ENCODE results near the gene MAST4. TPM values are rescaled to one million over a fixed set of nuclear protein-coding genes. Genes with fewer than 3 reads are reported as not detected.
"Not testable (repeated sequence)": the region's sequence is repeated elsewhere in the genome, so short reads cannot be mapped to it uniquely, and the experiment has no call there.

The MAST4 gene
- total RNA-seq, 1 donor from 2014 or later: 55.2 TPM

DNA sequence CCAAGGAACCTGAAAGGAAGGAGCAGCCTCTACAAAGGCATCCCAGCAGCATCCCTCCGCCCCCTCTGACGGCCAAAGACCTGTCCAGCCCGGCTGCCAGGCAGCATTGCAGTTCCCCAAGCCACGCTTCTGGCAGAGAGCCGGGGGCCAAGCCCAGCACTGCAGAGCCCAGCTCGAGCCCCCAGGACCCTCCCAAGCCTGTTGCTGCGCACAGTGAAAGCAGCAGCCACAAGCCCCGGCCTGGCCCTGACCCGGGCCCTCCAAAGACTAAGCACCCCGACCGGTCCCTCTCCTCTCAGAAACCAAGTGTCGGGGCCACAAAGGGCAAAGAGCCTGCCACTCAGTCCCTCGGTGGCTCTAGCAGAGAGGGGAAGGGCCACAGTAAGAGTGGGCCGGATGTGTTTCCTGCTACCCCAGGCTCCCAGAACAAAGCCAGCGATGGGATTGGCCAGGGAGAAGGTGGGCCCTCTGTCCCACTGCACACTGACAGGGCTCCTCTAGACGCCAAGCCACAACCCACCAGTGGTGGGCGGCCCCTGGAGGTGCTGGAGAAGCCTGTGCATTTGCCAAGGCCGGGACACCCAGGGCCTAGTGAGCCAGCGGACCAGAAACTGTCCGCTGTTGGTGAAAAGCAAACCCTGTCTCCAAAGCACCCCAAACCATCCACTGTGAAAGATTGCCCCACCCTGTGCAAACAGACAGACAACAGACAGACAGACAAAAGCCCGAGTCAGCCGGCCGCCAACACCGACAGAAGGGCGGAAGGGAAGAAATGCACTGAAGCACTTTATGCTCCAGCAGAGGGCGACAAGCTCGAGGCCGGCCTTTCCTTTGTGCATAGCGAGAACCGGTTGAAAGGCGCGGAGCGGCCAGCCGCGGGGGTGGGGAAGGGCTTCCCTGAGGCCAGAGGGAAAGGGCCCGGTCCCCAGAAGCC is 569.6 kb downstream of the MAST4 start:
- H3K9me3 ChIP-seq: no peaks in the 10 kb centered on the region
- H3K36me3 ChIP-seq: peaks cover 21 to 31% of the 10 kb centered on the region in 2 donors
- H3K4me3 ChIP-seq: peak overlapping the region; percentile 40 to 59
- DNase-seq (ENCODE audit: low spot score in 2 of 2): peak; percentile 47 to 93
- peak overlapping the region; percentile 74 to 87 for H3K27ac ChIP-seq
- intact Hi-C loops (cut with DNase I): loop anchor here (1.0 kb wide), 1 partner anchor 44 kb away; no protein-coding TSS in a partner anchor
- no peaks in the 10 kb centered on the region for H3K27me3 ChIP-seq
- H3K4me1 ChIP-seq: peaks cover 0 to 13% of the 10 kb centered on the region in 2 donors
- TF ChIP-seq, protein P1, sequence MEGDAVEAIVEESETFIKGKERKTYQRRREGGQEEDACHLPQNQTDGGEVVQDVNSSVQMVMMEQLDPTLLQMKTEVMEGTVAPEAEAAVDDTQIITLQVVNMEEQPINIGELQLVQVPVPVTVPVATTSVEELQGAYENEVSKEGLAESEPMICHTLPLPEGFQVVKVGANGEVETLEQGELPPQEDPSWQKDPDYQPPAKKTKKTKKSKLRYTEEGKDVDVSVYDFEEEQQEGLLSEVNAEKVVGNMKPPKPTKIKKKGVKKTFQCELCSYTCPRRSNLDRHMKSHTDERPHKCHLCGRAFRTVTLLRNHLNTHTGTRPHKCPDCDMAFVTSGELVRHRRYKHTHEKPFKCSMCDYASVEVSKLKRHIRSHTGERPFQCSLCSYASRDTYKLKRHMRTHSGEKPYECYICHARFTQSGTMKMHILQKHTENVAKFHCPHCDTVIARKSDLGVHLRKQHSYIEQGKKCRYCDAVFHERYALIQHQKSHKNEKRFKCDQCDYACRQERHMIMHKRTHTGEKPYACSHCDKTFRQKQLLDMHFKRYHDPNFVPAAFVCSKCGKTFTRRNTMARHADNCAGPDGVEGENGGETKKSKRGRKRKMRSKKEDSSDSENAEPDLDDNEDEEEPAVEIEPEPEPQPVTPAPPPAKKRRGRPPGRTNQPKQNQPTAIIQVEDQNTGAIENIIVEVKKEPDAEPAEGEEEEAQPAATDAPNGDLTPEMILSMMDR (IDR thresholded peaks at IDR 0.05): peak; percentile 72 to 89 (median 81)

DNA sequence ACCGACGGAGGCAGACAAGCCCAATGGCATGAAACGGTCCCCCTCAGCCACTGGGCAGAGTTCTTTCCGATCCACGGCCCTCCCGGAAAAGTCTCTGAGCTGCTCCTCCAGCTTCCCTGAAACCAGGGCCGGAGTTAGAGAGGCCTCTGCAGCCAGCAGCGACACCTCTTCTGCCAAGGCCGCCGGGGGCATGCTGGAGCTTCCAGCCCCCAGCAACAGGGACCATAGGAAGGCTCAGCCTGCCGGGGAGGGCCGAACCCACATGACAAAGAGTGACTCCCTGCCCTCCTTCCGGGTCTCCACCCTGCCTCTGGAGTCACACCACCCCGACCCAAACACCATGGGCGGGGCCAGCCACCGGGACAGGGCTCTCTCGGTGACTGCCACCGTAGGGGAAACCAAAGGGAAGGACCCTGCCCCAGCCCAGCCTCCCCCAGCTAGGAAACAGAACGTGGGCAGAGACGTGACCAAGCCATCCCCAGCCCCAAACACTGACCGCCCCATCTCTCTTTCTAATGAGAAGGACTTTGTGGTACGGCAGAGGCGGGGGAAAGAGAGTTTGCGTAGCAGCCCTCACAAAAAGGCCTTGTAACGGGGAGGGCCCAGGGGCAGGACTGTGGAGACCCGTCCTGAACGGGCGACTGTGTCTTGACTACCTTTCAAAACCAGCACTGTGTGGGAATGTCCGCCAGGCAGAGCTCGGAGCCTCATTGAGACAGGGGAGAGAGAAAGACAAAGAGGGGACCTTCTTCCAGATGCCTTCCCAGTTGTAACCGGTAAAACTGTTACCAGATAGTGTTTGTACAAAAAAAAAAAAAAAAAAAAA is 570.5 kb downstream of the MAST4 start:
- Histone ChIP-seq H3K36me3 (peaks cover 21 to 31% of the 10 kb centered on the region in 2 donors), H3K4me1 (peaks cover 0 to 8% of the 10 kb centered on the region in 2 donors), H3K27ac (peak overlapping the region; percentile 74 to 87), H3K9me3 (no peaks in the 10 kb centered on the region), H3K27me3 (no peaks in the 10 kb centered on the region), H3K4me3 (peak overlapping the region; percentile 40 to 59)
- intact Hi-C loops (cut with DNase I): loop anchor here (1.0 kb wide), 1 partner anchor 43 kb away; no protein-coding TSS in a partner anchor
- peak; percentile 26 to 78 for DNase-seq (ENCODE audit: low spot score in 2 of 2)
- TF ChIP-seq, protein P1 (IDR thresholded peaks at IDR 0.05): no peak

DNA sequence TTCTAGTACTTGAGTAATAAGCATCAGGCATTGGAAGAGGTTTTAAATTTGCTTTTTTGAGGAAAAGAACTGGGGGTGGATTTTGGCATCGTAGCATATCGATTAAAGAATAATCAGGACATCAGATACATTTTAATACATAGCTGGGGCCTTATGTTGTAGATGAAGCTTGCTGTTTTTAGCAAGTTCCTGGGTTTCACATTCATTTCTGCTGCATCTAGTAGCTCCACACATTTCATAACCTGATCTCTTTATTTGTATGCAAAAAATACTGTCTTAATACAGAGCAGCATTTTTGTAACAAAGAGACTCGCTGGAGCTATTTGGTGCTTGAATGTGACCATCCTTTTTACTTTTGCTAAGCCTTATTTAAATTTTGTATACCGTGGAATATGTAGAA is 571.9 kb downstream of the MAST4 start:
- H3K4me3 ChIP-seq: no peak overlapping the region
- H3K27ac ChIP-seq: no peak overlapping the region
- intact Hi-C loops (cut with DNase I): no loop called here
- H3K27me3 ChIP-seq: no peaks in the 10 kb centered on the region
- peaks cover 17 to 29% of the 10 kb centered on the region in 2 donors for H3K36me3 ChIP-seq
- DNase-seq (ENCODE audit: low spot score in 2 of 2): no peak
- H3K9me3 ChIP-seq: no peaks in the 10 kb centered on the region
- peaks cover 0 to 8% of the 10 kb centered on the region in 2 donors for H3K4me1 ChIP-seq
- TF ChIP-seq, protein P1 (IDR thresholded peaks at IDR 0.05): no peak

DNA sequence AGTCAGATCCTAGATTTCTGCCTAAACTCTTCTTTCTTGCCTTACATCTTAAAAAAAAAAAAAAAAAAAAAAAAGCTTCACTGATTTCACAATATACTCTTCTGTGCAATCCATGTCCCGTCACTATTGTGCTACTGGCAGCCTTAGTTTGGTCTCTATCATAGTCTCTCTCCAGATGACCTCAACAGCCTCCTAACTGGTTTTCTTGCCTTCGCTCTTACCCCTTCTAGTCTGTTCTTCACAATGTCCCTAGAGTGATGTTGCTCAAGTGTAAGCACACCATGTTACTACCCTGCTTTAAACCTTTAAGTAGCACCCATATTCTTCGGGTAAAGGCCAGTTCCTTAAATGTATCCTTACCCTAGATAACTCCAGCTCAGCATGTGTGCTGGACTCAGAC is 574.6 kb downstream of the MAST4 start:
- no peak overlapping the region for H3K27ac ChIP-seq
- TF ChIP-seq, protein P1 (IDR thresholded peaks at IDR 0.05): no peak
- intact Hi-C loops (cut with DNase I): no loop called here

DNA sequence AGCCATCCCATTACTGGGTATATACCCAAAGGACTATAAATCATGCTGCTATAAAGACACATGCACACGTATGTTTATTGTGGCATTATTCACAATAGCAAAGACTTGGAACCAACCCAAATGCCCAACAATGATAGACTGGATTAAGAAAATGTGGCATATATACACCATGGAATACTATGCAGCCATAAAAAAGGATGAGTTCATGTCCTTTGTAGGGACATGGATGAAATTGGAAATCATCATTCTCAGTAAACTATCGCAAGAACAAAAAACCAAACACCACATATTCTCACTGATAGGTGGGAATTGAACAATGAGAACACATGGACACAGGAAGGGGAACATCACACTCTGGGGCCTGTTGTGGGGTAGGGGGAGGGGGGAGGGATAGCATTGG is 577.2 kb downstream of the MAST4 start:
- H3K9me3 ChIP-seq; H3K27ac ChIP-seq; H3K36me3 ChIP-seq; DNase-seq (ENCODE audit: low spot score in 2 of 2); H3K27me3 ChIP-seq; H3K4me1 ChIP-seq; H3K4me3 ChIP-seq; intact Hi-C loops (cut with DNase I): not testable (repeated sequence)

More for the DNA sequence above, 574.6 kb downstream of the MAST4 start:
- Histone ChIP-seq H3K9me3 (no peaks in the 10 kb centered on the region), H3K27me3 (no peaks in the 10 kb centered on the region), H3K4me3 (no peak overlapping the region), H3K36me3 (peaks cover 0 to 6% of the 10 kb centered on the region in 2 donors), H3K4me1 (peaks cover 0 to 5% of the 10 kb centered on the region in 2 donors)
- DNase-seq (ENCODE audit: low spot score in 2 of 2): no peak
